C4-2B (cell line): Measurements from ENCODE around the gene FBXO40.

Source experiments
- H3K27ac ChIP-seq: fragments of 450-650 bp; 2 replicates; pipeline ENCODE4 v1.5.1; 2017
- CTCF ChIP-seq: fragments of 450-650 bp; conservative IDR thresholded peaks from 2 replicates; pipeline ENCODE4 v1.5.1; 2017; ENCODE audit warnings: mild to moderate bottlenecking
- ZFX ChIP-seq: fragments of 450-650 bp; IDR thresholded peaks from 2 replicates; pipeline ENCODE4 v1.6.1; 2017

Gene FBXO40

GRCh38 chr3:121592856-121593702, at the start of gene FBXO40:
TSS of gene FBXO40 (plus strand) at chr3:121593379. CDS start at chr3:121620576, 27,197 bp downstream.
- no peak within 1 kb of the TSS for H3K27ac ChIP-seq
- no peak for TF ChIP-seq ZFX
- TF ChIP-seq CTCF = no peak

GRCh38 chr3:121545049-121545573, 48.1 kb upstream of the FBXO40 start:
- peak overlapping the region; percentile 86 for H3K27ac ChIP-seq
- TF ChIP-seq CTCF = no peak
- no peak for TF ChIP-seq ZFX

GRCh38 chr3:121545574-121546455, 47.4 kb upstream of the FBXO40 start, which contains the start of gene POLQ:
TSS of gene POLQ (minus strand) at chr3:121545988. CDS start at chr3:121545877, 111 bp downstream.
- H3K27ac ChIP-seq = peak within 1 kb of the TSS; percentile 86
- TF ChIP-seq CTCF (no peak), ZFX (peak; percentile 98)

GRCh38 chr3:121552379-121552778, 40.8 kb upstream of the FBXO40 start:
- H3K27ac ChIP-seq = no peak overlapping the region
- TF ChIP-seq ZFX (no peak), CTCF (no peak)

GRCh38 chr3:121552797-121553196, 40.4 kb upstream of the FBXO40 start:
- TF ChIP-seq CTCF (no peak), ZFX (no peak)
- H3K27ac ChIP-seq = no peak overlapping the region

GRCh38 chr3:121557426-121557934, 35.7 kb upstream of the FBXO40 start:
- TF ChIP-seq CTCF (no peak), ZFX (no peak)
- no peak overlapping the region for H3K27ac ChIP-seq
